GM18873 (cell line): Measurements from ENCODE around the gene MINDY3.

Source experiments
- ATAC-seq: cut with Tn5 transposase; IDR thresholded peaks from one replicate; pipeline ENCODE4 v1.9.1; 2021; ENCODE audit warnings: mild to moderate bottlenecking, moderate library complexity, moderate number of reproducible peaks; ENCODE audit not compliant: unreplicated experiment, low FRiP score

MINDY3 gene

GRCh38 chr10:15809450-15809849, 50.9 kb downstream of the MINDY3 start:
- no peak for ATAC-seq

- no peak for ATAC-seq
Observed at GRCh38 chr10:15808204-15808797, 52.0 kb downstream of the MINDY3 start.

DNA sequence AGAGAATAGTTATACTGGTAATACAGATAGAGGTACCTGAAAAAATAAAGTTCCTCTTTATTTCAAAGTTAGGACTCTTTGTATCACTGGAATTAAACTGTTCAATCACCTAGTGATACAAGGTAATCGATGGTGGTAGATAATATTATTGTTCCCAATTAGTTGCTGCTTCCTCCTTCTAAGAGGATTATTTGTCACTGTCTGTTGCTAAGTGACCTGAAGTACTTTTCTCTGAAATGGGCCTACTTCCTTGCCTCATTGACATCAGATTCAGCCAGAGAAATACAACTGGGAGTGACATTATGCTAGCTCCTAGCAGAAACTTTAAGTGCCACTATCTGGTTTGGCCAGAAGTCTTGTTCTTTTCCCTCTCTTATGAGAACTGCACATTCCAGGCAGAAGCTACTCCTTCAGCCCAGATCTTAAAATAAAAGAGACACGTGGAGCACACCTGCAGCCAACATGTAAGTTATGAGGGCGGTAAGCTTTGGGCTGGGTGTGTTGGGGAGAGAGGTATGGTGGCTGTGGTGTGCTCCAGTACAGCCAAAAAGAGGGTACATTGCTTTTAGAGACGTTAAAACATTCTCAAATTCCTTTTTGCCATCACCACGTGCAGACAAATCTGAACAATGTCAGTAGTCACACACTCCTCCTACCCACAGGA, 54.8 kb downstream of the MINDY3 start:
- no peak for ATAC-seq

DNA sequence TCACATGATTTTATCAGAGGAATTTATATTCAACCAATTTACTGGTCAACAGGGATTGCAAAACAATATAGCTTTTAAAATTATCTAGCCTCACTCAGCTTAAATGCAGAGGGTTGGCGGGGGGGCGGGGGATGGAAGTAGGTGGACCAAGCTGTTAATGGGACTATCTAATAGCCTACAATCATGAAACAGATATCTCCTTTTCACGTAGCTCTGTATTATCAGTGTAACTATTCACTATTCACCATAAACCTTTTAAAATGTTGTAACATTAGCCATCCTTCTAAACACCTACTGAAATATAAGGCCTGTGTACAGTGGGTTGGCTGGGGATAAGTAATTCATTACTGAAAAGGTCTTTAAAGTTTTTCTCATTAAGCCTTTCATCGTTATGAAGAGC, 56.2 kb downstream of the MINDY3 start:
- ATAC-seq, result no peak

- ATAC-seq, result no peak
Observed at GRCh38 chr10:15802375-15802949, 57.8 kb downstream of the MINDY3 start.

DNA sequence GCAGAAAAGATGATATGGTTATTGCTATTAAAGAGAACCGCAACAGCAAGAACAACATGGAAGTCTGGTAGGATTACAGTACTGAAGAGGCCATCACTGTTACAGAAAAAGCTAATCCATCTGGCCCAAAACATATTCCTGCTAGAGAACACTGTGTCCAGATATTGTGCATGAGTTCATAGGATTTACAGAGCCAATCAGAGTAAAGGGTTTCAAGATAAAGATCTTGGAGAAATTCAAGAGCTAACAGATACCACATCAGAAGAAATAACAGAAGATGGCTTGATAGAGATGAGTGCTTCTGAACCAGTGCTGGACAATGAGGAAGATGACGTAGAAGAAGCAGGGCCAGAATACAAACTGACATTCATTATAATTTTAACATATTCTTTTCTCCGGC, 58.7 kb downstream of the MINDY3 start:
- no peak for ATAC-seq

DNA sequence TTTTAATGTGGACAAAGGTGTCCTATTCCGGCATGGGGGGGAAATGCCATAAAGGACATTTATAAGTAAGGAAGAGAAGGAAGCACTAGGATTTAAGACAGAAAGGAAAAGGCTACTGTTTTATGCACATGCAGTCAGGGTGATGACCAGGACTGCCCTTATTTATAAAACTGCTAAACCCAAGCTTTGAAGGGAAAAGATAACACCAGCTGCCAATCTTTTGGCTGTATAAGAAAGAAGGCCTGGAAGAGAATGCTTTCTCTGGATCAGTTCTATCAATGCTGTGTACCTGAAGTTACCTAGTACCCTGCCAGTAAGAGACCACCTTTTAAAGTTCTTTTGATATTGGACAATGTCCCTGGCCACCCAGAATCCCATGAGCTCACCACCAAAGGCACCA, 59.2 kb downstream of the MINDY3 start:
- ATAC-seq, result no peak

GRCh38 chr10:15797346-15797745, 63.0 kb downstream of the MINDY3 start:
- no peak for ATAC-seq

GRCh38 chr10:15796762-15797161, 63.5 kb downstream of the MINDY3 start:
- no peak for ATAC-seq

DNA sequence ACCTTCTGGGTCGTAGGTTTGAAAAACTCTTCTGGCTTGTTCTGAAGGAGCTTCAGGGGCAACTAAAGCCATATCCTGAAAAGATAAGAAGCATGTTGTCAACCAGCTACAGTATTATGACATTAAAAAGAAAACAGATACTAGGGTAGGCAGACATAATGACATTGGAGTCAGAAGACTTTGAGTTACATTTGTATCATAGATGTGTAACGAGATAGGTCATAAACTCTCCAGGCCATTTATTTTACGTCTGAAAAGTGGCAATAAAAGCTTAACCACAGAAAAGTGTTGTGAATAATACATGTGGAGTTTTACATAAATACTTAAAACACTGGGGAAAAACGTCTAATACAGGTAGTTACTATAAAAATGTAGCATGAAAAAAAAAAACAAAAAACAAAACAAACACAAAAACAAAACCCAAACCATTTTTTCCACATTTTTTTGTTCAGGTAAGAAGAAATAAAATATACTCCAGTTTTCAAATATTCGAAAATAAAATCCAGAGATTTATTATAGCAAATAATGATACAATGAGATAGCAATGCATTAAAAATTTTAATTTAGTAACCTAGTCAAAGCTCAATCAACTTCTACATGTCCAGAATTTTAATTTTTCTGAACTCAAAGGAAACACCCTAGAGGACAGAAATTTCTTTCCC, 64.1 kb downstream of the MINDY3 start:
- no peak for ATAC-seq

- ATAC-seq, result no peak
Observed at GRCh38 chr10:15795036-15795792, 65.1 kb downstream of the MINDY3 start.

DNA sequence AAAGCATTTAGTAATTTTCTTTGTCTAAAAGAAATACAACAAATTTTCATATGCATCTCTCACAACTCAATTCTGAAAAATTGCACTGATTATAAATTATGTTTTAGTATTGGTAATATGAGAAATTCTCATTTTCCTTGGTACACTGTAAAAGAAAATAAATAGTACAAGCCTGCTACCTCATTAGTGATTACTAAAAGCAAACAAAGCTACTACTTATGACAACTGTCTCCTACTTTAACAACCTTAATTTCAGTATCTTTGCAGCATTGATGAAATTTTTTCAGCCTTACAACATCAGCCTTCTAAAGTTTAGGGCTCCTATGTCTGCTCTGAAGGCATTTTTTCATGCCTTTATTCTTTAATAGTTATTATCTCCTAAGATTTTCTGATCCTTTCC, 65.7 kb downstream of the MINDY3 start:
- no peak for ATAC-seq

GRCh38 chr10:15793664-15794063, 66.6 kb downstream of the MINDY3 start:
- no peak for ATAC-seq

- ATAC-seq, result no peak
Observed at GRCh38 chr10:15792777-15793176, 67.5 kb downstream of the MINDY3 start.

DNA sequence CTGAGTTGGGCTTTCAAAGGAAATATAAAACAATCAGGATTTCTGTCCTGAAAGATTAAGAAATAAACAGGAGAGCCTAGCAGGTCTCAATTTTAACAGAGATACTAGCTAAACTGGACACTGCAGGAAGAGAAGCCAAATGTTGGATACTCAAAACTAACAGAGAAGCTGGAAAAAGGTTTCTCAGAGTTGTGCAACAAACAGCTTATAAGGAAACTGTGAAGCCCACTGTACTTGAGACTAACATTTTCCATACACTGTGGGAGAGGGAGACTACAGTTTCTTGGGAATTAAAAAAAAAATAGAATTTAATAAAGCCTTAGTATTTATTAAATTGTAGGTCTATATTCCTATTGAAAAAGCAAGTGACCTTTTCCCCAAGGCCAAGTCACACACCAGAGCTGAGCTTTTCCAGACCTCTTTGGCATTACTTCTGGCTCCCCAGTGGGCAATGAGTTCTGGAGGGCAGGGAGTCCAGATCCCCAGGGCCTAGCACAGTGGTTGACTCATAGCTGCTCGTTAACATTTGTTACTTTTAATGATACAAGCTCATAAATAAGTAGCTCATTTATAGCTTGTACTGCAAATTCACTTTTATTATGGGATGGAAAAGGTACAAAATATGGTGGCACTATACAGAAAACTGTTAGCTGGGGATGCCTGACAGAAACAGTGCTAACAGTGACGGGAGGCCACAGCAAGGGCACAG, 68.3 kb downstream of the MINDY3 start:
- no peak for ATAC-seq

- no peak for ATAC-seq
Observed at GRCh38 chr10:15789793-15790525, 70.3 kb downstream of the MINDY3 start.

GRCh38 chr10:15787426-15787825, 72.9 kb downstream of the MINDY3 start:
- ATAC-seq, result no peak

- ATAC-seq, result no peak
Observed at GRCh38 chr10:15784662-15785300, 75.5 kb downstream of the MINDY3 start.

DNA sequence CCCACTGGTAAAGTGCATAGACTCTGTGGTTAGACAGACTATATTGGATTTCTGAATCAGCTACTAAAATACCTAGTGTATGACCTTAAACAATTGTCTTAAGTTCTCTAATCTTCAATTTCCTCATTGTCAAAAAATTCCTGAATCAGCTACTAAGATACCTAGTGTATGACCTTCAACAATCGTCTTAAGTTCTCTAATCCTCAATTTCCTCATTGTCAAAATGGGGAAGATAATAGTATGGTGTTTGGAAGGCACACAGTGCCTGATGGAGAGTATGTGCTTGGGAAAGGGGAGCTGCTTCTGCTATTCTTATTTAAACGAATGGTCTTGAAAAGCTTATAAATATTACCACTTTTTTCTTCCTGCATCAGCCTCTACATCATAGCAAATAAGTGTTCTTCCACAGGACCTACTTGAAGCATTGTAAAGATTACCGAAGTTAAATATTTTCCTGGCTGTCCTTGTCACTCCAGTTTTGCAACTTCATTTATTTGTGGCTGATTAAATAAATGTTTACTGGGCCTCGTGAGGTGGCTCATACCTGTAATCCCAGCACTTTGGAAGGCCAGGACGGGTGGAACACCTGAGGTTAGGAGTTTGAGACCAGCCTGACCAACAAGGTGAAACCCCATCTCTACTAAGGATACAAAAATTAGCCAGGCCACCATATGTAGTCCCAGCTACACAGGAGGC, 76.2 kb downstream of the MINDY3 start:
- ATAC-seq, result no peak
